Calu3 (cell line): ENCODE data around the gene PARP12. TPM values are rescaled to one million over a fixed set of nuclear protein-coding genes. Genes with fewer than 3 reads are reported as not detected.

ENCODE experiments used
- BruUV-seq: library from RNA; stranded (reverse); fragments of 400-500 nt; replicated peaks from 2 replicates; lab custom pipeline; 2021; lab: Mats Ljungman, UMichigan
- CTCF ChIA-PET: fragments of 300-600 bp; sonication (Branson Sonifier 250); formaldehyde crosslinking; loops from one replicate; lab custom pipeline; 2022; ENCODE audit warnings: antibody characterized with exemption; lab: Charles Lee
- DNase-seq: peaks from one replicate; pipeline ENCODE4 v3.0.0; 2022
- H3K27ac Mint-ChIP-seq: one replicate; pipeline ENCODE4 v1.8.0; 2022; ENCODE audit warnings: mixed read lengths; ENCODE audit not compliant: unreplicated experiment
- H3K27me3 Mint-ChIP-seq: one replicate; pipeline ENCODE4 v1.8.0; 2022; ENCODE audit warnings: mixed read lengths; ENCODE audit not compliant: unreplicated experiment
- H3K36me3 Mint-ChIP-seq: one replicate; pipeline ENCODE4 v1.8.0; 2022; ENCODE audit warnings: mild to moderate bottlenecking, moderate library complexity, mixed read lengths; ENCODE audit not compliant: insufficient read depth, unreplicated experiment
- H3K4me1 Mint-ChIP-seq: one replicate; pipeline ENCODE4 v1.8.0; 2022; ENCODE audit warnings: mild to moderate bottlenecking, low read depth, mixed read lengths; ENCODE audit not compliant: unreplicated experiment
- H3K4me3 Mint-ChIP-seq: one replicate; pipeline ENCODE4 v1.8.0; 2022; ENCODE audit warnings: mild to moderate bottlenecking, low read depth, moderate library complexity, mixed read lengths; ENCODE audit not compliant: unreplicated experiment
- H3K9me3 Mint-ChIP-seq: one replicate; pipeline ENCODE4 v1.8.0; 2022; ENCODE audit warnings: low read depth, mixed read lengths; ENCODE audit not compliant: unreplicated experiment
- CTCF ChIP-seq: fragments of 200-600 bp; IDR thresholded peaks from one replicate; pipeline ENCODE4 v1.8.0; 2022; ENCODE audit warnings: antibody characterized with exemption; ENCODE audit not compliant: unreplicated experiment
- intact Hi-C: fragments of 100-400 bp; cut with micrococcal nuclease; formaldehyde crosslinking; loops from one replicate; pipeline ENCODE4 v1.10.0; 2022; ENCODE audit not compliant: unreplicated experiment
- total RNA-seq: library from RNA; stranded (reverse); gene quantifications from 2 replicates; pipeline ENCODE4 v1.2.3, GENCODE V29; 2022

PARP12 gene
- total RNA-seq, 1 experiment from 2014 or later, result 66.6 TPM

DNA sequence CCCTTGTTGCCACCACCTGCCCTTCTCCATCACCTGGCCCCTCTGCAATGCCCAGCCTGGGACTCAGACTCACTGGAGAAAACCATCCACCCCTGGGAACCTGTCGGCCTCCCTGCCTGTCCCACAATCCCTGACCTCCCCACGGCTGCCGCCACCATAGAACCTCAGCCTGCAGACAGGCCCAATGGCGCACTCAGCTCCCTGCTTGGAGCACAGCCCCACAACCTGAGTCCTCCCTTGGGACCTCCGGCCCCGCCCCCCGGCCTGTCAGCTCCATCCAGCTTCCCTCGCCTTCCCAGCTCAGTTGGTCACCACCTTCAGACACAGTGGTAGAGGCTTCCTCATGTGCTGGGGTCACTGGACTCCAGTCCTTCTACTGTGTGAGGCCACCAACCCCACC, 41.1 kb downstream of the PARP12 start:
- H3K27ac Mint-ChIP-seq, result no peak overlapping the region
- DNase-seq, result no peak
- peaks cover 18% of the 10 kb centered on the region for H3K36me3 Mint-ChIP-seq
- BruUV-seq, result no TSS peak
- no peaks in the 10 kb centered on the region for H3K27me3 Mint-ChIP-seq
- intact Hi-C loops, result no loop called here
- no peaks in the 10 kb centered on the region for H3K9me3 Mint-ChIP-seq
- no peaks in the 10 kb centered on the region for H3K4me1 Mint-ChIP-seq
- CTCF ChIA-PET, result interaction anchor here (1.7 kb wide), 1 partner anchor 16 kb away, joined by 4 read pairs; no protein-coding TSS in a partner anchor
- TF ChIP-seq CTCF, result no peak
- no peak overlapping the region for H3K4me3 Mint-ChIP-seq

- no peak for DNase-seq
- H3K27me3 Mint-ChIP-seq, result no peaks in the 10 kb centered on the region
- no peak overlapping the region for H3K4me3 Mint-ChIP-seq
- H3K36me3 Mint-ChIP-seq, result peaks cover 21% of the 10 kb centered on the region
- BruUV-seq, result no TSS peak
- no peaks in the 10 kb centered on the region for H3K4me1 Mint-ChIP-seq
- intact Hi-C loops, result no loop called here
- H3K9me3 Mint-ChIP-seq, result no peaks in the 10 kb centered on the region
- no peak for TF ChIP-seq CTCF
- CTCF ChIA-PET, result interaction anchor here (0.6 kb wide), 1 partner anchor 314 kb away, joined by 4 read pairs; no protein-coding TSS in a partner anchor
- H3K27ac Mint-ChIP-seq, result no peak overlapping the region
Measured at GRCh38 chr7:140019606-140020005, 43.1 kb downstream of the PARP12 start.

DNA sequence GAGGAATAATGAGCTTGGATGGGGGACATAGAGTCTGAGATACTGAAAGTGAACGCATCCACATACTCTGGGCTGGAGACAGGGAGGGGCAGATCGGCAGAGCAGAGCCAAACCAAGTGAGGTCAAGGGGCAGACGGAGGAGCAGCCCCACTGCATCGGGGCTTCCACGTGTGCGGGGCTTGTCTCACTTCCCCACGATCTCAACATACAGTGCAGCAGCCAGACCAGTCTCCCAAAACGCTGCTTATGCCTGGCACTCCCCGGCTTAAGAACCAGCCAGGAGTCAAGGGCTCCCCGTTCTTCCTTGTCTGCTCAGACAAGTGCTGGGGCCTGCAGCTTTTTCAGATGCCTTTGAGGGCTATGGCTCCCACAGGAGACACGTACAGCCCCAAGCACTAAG, 43.6 kb downstream of the PARP12 start:
- intact Hi-C loops, result no loop called here
- no peak overlapping the region for H3K4me3 Mint-ChIP-seq
- H3K36me3 Mint-ChIP-seq, result peaks cover 21% of the 10 kb centered on the region
- TF ChIP-seq CTCF, result no peak
- no peaks in the 10 kb centered on the region for H3K9me3 Mint-ChIP-seq
- DNase-seq, result no peak
- BruUV-seq, result no TSS peak
- CTCF ChIA-PET, result interaction anchor here (0.6 kb wide), 1 partner anchor 314 kb away, joined by 4 read pairs; no protein-coding TSS in a partner anchor
- H3K27me3 Mint-ChIP-seq, result no peaks in the 10 kb centered on the region
- H3K27ac Mint-ChIP-seq, result no peak overlapping the region
- H3K4me1 Mint-ChIP-seq, result no peaks in the 10 kb centered on the region

GRCh38 chr7:140018125-140019043, 44.4 kb downstream of the PARP12 start:
- H3K4me3 Mint-ChIP-seq, result no peak overlapping the region
- no peaks in the 10 kb centered on the region for H3K27me3 Mint-ChIP-seq
- CTCF ChIA-PET, result interaction anchor here (0.6 kb wide), 1 partner anchor 242 kb away, joined by 12 read pairs; no protein-coding TSS in a partner anchor
- no peak overlapping the region for H3K27ac Mint-ChIP-seq
- intact Hi-C loops, result no loop called here
- no TSS peak for BruUV-seq
- DNase-seq, result no peak
- H3K36me3 Mint-ChIP-seq, result peaks cover 16% of the 10 kb centered on the region
- H3K9me3 Mint-ChIP-seq, result no peaks in the 10 kb centered on the region
- no peaks in the 10 kb centered on the region for H3K4me1 Mint-ChIP-seq
- TF ChIP-seq CTCF, result no peak
